NB4 (cell line): ENCODE measurements around the gene C6orf62.

ENCODE experiments used
- CTCF ChIP-seq: IDR thresholded peaks from one replicate; pipeline ENCODE4 v1.5.1; 2012; ENCODE audit warnings: low read depth, low read length
- POLR2A ChIP-seq: IDR thresholded peaks from 2 replicates; pipeline ENCODE4 v1.6.1; 2011; ENCODE audit warnings: mild to moderate bottlenecking; ENCODE audit not compliant: insufficient read length; ENCODE audit errors: extremely low read depth

- TF ChIP-seq POLR2A: no peak
- no peak for TF ChIP-seq CTCF
Measured at GRCh38 chr6:24759718-24760117, 40.8 kb upstream of the C6orf62 start.
